AG09309 (cell line): ENCODE measurements around the gene MEAK7.

Experiments used
- DNase-seq: peaks from one replicate; pipeline ENCODE4 v3.0.0-alpha.2; 2010; ENCODE audit warnings: low read depth
- H3K4me3 ChIP-seq: 2 replicates; pipeline ENCODE4 v1.5.1; 2011; ENCODE audit warnings: mild to moderate bottlenecking, low read depth, low read length, moderate library complexity; ENCODE audit not compliant: control insufficient read depth
- TF ChIP-seq, protein P1 (sequence below): IDR thresholded peaks from 2 replicates; pipeline ENCODE4 v1.5.1; 2011; ENCODE audit warnings: mild to moderate bottlenecking, low read depth, low read length, inconsistent platforms; ENCODE audit not compliant: insufficient read depth, control insufficient read depth; ENCODE audit errors: missing control alignments

Gene MEAK7

GRCh38 chr16:84463221-84463620 lies 41.2 kb downstream of the MEAK7 start:
- DNase-seq = no peak
- no peak overlapping the region for H3K4me3 ChIP-seq
- TF ChIP-seq, protein P1, sequence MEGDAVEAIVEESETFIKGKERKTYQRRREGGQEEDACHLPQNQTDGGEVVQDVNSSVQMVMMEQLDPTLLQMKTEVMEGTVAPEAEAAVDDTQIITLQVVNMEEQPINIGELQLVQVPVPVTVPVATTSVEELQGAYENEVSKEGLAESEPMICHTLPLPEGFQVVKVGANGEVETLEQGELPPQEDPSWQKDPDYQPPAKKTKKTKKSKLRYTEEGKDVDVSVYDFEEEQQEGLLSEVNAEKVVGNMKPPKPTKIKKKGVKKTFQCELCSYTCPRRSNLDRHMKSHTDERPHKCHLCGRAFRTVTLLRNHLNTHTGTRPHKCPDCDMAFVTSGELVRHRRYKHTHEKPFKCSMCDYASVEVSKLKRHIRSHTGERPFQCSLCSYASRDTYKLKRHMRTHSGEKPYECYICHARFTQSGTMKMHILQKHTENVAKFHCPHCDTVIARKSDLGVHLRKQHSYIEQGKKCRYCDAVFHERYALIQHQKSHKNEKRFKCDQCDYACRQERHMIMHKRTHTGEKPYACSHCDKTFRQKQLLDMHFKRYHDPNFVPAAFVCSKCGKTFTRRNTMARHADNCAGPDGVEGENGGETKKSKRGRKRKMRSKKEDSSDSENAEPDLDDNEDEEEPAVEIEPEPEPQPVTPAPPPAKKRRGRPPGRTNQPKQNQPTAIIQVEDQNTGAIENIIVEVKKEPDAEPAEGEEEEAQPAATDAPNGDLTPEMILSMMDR = no peak

DNA sequence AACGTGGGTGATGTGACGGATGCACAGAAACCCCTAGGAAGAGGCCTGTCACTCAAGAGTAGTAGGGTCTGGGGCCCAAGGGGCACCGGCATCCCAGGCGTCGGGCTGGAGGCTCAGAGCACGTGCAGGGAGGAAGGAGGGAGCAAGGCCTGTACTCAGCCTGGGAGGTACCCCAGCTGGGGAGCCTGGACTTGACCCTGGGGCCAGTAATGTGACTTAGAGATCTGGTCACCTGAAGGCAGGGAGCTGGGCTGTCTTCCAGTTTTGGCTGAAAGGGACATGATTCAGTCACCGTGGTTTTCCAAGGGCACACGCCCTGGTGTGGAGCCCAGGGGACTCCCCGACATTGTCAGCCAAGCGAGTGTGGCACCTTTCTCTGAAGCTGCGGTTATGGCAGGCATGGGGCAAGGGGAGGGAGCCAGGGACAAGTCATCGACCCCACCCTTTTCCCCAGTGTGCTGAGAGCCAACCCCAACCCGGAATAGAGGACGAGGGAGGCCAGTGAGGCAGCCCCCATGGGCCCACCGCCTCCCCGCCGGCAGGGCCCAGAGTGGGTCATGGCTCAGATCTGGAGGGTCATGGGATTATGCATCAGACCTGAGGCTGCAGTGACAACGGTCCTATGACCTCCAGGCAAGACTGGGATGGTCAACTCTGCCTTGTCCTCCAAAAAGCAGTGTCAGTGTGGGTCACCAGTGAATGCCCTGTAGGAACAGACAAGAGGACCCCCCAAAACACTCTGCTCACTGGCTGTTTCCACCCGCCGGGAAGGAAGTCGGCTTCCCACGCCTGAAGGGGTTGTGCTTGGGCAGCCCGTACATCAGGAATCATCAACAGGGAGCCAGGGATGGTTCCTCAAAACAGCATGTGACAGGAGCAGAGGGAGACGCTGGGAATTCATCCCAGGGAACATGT lies 41.9 kb downstream of the MEAK7 start:
- no peak for DNase-seq
- H3K4me3 ChIP-seq = no peak overlapping the region
- TF ChIP-seq, protein P1 = no peak

DNA sequence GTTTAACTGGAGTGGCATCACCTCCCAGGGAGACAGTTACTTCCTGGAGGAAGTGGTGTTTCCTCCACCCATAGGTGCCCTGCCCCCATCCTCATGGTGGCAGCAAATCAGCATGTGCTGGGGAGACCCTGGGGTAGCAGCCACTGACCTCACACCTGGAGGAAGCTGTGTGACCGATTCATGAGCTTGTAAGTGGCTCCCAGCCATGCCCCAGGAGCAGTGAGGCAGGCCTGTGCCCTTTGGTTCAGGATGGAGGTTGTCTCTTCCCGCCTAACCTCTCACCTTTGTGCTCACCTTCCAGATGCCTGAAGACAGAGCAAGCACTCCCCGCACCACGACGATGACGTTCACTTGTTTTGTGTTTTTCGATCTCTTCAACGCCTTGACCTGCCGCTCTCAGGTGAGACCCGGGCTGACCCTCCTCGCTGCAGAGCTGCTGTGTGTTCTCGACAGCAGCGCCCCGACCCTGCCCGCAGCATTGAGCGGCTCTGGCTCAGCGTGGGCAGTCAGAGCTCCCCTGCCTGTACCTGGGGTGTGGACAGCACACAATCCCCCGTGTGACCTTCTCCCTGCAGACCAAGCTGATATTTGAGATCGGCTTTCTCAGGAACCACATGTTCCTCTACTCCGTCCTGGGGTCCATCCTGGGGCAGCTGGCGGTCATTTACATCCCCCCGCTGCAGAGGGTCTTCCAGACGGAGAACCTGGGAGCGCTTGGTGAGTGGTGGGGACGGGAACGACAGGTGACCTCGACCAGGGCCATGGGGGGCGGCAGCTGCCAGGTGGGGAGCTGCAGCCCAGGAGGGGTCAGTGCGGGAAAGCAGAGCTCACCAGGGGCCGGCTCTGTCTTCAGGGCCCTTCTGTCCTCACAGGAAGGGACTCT lies 42.8 kb downstream of the MEAK7 start:
- TF ChIP-seq, protein P1 = no peak
- H3K4me3 ChIP-seq = no peak overlapping the region
- DNase-seq = no peak

DNA sequence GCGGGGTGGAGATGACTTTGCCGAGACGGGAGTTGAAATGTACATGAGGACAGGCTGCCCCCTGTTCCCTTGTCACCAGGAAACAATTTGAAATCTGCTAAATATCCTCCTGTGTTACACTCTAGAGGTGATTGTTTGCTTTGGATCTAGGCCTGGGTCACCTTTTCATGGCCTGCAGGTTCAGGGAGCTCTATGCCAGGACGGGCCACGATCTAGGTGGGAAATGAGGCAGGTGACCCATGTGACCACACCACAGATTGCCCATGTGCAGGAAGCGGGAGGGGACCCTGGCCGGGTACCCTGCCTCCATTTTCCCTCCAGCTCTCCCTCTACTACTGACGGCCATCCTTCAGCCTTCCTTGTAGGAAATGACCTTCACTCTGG lies 43.4 kb downstream of the MEAK7 start:
- no peak for DNase-seq
- no peak overlapping the region for H3K4me3 ChIP-seq
- TF ChIP-seq, protein P1 = no peak

GRCh38 chr16:84460406-84461028 lies 43.9 kb downstream of the MEAK7 start:
- H3K4me3 ChIP-seq = no peak overlapping the region
- TF ChIP-seq, protein P1 = no peak
- DNase-seq = no peak

DNA sequence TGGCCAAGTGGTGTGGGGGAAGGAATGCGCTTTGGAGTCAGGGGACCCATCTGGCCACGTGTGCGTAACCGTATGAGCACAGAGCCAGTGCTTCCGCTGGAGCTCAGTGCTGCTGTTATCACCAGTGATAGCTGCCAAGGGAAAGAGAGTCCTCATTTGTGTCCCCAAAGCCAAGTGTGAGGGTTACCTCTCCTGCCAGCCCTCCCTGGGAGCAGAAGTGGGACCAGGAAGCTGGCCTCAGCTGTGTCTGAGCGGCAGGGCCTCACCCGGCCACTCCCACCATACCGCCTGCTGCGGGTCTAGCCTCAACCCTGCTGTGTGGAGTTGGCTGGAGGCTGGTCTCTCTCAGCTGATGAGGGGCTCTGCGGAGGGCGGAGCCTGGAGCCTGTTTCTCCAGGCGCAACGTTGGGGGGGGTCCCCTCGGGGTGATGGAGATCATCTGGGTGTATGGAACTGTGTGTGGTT lies 44.5 kb downstream of the MEAK7 start:
- TF ChIP-seq, protein P1 = no peak
- H3K4me3 ChIP-seq = no peak overlapping the region
- DNase-seq = no peak
